Measurements from ENCODE around the gene PLEKHG4B. TPM values are rescaled to one million over a fixed set of nuclear protein-coding genes. Genes with fewer than 3 reads are reported as not detected.

Gene PLEKHG4B
- total RNA-seq, 1 experiment from 2014 or later = 51.4 TPM

DNA sequence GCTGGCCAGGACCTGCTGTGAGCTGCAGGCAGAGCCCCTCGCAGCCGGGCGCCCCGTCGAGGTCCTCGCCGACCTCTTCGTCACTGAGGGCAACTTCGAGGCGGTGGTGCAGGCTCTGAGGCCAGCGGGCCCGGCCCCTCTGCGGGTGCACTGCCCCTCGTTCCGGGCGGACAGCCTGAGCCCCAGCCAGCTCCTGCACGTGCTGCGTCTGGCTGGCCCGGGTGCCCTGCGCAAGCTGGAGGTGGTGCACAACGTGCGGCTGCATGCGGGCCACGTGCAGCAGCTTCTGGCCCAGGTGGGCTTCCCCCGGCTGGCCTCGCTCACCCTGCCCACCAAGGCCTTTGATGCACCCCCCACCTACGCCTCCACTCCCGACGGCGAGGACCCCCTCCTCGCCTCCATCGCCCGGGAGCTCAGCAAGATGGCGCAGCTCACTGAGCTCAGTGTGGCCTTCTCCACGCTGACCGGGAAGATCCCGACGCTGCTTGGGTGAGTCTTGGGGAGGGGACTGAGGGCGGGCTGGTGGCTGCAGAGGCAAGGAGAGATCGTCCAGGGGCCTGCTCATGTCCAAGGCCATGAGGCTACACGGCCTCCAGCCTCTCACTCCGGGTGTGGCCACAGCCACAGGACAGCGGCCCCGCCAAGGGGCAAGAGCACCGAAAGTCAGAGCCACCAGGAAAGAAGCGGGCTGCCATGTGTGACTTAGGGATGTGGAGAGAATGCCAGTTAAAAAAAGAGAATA lies 100.2 kb downstream of the PLEKHG4B start (continued):
- TF ChIP-seq, protein P1, sequence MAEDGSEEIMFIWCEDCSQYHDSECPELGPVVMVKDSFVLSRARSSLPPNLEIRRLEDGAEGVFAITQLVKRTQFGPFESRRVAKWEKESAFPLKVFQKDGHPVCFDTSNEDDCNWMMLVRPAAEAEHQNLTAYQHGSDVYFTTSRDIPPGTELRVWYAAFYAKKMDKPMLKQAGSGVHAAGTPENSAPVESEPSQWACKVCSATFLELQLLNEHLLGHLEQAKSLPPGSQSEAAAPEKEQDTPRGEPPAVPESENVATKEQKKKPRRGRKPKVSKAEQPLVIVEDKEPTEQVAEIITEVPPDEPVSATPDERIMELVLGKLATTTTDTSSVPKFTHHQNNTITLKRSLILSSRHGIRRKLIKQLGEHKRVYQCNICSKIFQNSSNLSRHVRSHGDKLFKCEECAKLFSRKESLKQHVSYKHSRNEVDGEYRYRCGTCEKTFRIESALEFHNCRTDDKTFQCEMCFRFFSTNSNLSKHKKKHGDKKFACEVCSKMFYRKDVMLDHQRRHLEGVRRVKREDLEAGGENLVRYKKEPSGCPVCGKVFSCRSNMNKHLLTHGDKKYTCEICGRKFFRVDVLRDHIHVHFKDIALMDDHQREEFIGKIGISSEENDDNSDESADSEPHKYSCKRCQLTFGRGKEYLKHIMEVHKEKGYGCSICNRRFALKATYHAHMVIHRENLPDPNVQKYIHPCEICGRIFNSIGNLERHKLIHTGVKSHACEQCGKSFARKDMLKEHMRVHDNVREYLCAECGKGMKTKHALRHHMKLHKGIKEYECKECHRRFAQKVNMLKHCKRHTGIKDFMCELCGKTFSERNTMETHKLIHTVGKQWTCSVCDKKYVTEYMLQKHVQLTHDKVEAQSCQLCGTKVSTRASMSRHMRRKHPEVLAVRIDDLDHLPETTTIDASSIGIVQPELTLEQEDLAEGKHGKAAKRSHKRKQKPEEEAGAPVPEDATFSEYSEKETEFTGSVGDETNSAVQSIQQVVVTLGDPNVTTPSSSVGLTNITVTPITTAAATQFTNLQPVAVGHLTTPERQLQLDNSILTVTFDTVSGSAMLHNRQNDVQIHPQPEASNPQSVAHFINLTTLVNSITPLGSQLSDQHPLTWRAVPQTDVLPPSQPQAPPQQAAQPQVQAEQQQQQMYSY (CRISPR knock-in tag; IDR thresholded peaks at IDR 0.05) = no peak
- TF ChIP-seq, protein P2, sequence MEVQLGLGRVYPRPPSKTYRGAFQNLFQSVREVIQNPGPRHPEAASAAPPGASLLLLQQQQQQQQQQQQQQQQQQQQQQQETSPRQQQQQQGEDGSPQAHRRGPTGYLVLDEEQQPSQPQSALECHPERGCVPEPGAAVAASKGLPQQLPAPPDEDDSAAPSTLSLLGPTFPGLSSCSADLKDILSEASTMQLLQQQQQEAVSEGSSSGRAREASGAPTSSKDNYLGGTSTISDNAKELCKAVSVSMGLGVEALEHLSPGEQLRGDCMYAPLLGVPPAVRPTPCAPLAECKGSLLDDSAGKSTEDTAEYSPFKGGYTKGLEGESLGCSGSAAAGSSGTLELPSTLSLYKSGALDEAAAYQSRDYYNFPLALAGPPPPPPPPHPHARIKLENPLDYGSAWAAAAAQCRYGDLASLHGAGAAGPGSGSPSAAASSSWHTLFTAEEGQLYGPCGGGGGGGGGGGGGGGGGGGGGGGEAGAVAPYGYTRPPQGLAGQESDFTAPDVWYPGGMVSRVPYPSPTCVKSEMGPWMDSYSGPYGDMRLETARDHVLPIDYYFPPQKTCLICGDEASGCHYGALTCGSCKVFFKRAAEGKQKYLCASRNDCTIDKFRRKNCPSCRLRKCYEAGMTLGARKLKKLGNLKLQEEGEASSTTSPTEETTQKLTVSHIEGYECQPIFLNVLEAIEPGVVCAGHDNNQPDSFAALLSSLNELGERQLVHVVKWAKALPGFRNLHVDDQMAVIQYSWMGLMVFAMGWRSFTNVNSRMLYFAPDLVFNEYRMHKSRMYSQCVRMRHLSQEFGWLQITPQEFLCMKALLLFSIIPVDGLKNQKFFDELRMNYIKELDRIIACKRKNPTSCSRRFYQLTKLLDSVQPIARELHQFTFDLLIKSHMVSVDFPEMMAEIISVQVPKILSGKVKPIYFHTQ (CRISPR knock-in tag; IDR thresholded peaks at IDR 0.05) = no peak
- TF ChIP-seq RORB (CRISPR knock-in tag; IDR thresholded peaks at IDR 0.05) (no peak), CREM (CRISPR knock-in tag; IDR thresholded peaks at IDR 0.05) (no peak), PRRX2 (CRISPR knock-in tag; IDR thresholded peaks at IDR 0.05) (no peak)
- TF ChIP-seq, protein P3, sequence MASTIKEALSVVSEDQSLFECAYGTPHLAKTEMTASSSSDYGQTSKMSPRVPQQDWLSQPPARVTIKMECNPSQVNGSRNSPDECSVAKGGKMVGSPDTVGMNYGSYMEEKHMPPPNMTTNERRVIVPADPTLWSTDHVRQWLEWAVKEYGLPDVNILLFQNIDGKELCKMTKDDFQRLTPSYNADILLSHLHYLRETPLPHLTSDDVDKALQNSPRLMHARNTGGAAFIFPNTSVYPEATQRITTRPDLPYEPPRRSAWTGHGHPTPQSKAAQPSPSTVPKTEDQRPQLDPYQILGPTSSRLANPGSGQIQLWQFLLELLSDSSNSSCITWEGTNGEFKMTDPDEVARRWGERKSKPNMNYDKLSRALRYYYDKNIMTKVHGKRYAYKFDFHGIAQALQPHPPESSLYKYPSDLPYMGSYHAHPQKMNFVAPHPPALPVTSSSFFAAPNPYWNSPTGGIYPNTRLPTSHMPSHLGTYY (CRISPR knock-in tag; IDR thresholded peaks at IDR 0.05) = no peak

DNA sequence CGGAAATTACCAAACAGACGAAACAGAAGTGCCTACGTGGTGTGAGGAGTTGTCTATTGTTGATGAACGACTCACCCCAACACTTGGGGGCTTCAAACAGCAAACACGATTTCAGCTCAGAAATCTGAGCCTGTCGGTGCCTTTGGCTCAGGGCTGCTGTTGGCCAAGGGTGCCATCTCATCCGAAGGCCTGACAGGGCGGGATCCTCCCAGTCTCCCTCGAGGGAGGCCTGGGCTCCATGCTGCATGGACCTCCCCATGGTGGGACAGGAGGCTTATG lies 100.7 kb downstream of the PLEKHG4B start:
- TF ChIP-seq HMGA2 (CRISPR knock-in tag; IDR thresholded peaks at IDR 0.05) = no peak
- no peak for TF ChIP-seq ZNF671 (CRISPR knock-in tag; IDR thresholded peaks at IDR 0.05)
- H3K27ac Mint-ChIP-seq = no peak overlapping the region
- H3K4me3 Mint-ChIP-seq = no peak overlapping the region
- peaks cover 8% of the 10 kb centered on the region for H3K4me1 Mint-ChIP-seq
- no peaks in the 10 kb centered on the region; the same call in 1 of the 2 replicates for H3K27me3 Mint-ChIP-seq (ENCODE audit: low read depth)
- H3K36me3 Mint-ChIP-seq = no peaks in the 10 kb centered on the region
- CTCF ChIA-PET = no interaction called here
- H3K9me3 Mint-ChIP-seq = no peaks in the 10 kb centered on the region
- DNase-seq (ENCODE audit: low spot score) (no peak), ATAC-seq (no peak)
- POLR2A ChIA-PET = no interaction called here

DNA sequence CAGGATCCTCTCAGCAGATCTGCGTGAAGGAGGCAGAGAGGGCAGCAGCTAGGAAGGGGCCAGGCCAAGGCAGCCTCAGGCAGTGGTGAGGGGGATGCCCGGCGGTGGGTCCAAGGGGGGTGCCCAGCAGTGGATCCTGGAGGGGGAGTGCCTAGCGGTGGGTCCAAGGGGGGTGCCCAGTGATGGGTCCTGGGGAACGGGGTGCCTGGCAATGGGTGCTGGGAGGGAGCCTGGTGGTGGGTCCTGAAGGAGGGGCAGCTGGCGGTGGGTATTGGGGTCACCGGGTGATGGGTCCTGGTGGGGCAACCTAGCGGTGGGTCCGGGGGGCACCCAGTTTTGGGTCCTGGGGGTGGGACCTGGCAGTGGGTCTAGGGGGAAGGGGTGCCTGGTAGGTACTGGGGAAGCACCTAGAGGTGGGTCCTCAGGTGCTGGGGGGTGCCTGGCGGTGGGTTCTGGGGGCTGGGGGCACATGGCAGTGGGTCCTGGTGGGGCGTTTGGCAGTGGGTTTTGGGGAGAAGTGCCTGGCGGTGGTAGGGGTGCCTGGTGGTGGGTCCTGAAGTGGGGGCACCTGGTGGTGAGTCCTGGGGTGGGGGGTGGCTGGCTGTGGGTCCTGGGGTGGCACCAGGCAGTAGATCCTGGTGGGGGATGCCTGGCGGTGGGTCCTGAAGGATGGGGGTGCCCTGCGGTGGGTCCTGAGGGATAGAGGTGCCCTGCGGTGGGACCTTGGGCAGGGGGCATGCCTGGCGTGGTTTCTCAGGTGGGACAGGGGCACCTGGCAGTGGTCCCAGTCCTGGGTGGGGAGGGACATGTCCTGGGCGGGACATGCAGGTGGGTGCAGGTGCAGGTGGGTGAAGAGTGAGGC lies 101.2 kb downstream of the PLEKHG4B start:
- CTCF ChIA-PET = interaction anchor here (1.2 kb wide), 1 partner anchor 157 kb away, joined by 3 read pairs; no protein-coding TSS in a partner anchor
- Mint-ChIP-seq H3K36me3 (no peaks in the 10 kb centered on the region), H3K4me3 (no peak overlapping the region), H3K4me1 (peaks cover 6% of the 10 kb centered on the region), H3K9me3 (no peaks in the 10 kb centered on the region), H3K27me3 (ENCODE audit: low read depth) (no peaks in the 10 kb centered on the region; the same call in 1 of the 2 replicates), H3K27ac (no peak overlapping the region)
- POLR2A ChIA-PET = no interaction called here
- ATAC-seq (no peak), DNase-seq (ENCODE audit: low spot score) (no peak)
- TF ChIP-seq GTF2I (CRISPR knock-in tag; conservative IDR thresholded peaks at IDR 0.05) (no peak), ZNF121 (CRISPR knock-in tag; IDR thresholded peaks at IDR 0.05) (no peak), EMX1 (CRISPR knock-in tag; IDR thresholded peaks at IDR 0.05) (no peak)
- TF ChIP-seq, protein P4, sequence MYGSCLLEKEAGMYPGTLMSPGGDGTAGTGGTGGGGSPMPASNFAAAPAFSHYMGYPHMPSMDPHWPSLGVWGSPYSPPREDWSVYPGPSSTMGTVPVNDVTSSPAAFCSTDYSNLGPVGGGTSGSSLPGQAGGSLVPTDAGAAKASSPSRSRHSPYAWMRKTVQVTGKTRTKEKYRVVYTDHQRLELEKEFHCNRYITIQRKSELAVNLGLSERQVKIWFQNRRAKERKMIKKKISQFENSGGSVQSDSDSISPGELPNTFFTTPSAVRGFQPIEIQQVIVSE (CRISPR knock-in tag; IDR thresholded peaks at IDR 0.05; ENCODE audit: borderline replicate concordance) = no peak

All from WTC11 (cell line).